Tibial nerve (tissue), 3 donors: ENCODE results near the gene GLIS2.

Experiments
- CTCF ChIP-seq, 5 experiments: fragments of 200-600 bp in 3 of 5; fragments of 450-650 bp in 2 of 5; sonication (generic) in 3 of 5; IDR thresholded peaks; one replicate each; pipeline ENCODE4 v1.5.1; 2016 to 2019; ENCODE audit warnings: antibody characterized with exemption in 5 of 5, mild to moderate bottlenecking in 3 of 5, moderate library complexity in 2 of 5
- POLR2A ChIP-seq, 2 donors: fragments of 450-650 bp; IDR thresholded peaks; one replicate each; pipeline ENCODE4 v1.6.1; 2017; ENCODE audit warnings: antibody characterized with exemption in 2 of 2, mild to moderate bottlenecking in 2 of 2, moderate library complexity in 2 of 2

- no peak for TF ChIP-seq CTCF (IDR thresholded peaks at IDR 0.05)
- TF ChIP-seq POLR2A (IDR thresholded peaks at IDR 0.05) = no peak
Observed at GRCh38 chr16:4359914-4360313, 44.0 kb downstream of the GLIS2 start.
